Esophagus muscularis mucosa (tissue), 4 donors: ENCODE measurements around the gene SHE. TPM values are rescaled to one million over a fixed set of nuclear protein-coding genes. Genes with fewer than 3 reads are reported as not detected.
A peak's percentile ranks its signal among the peaks of the same experiment; 100 is the strongest.

Experiments
- DNase-seq: peaks from one replicate; pipeline ENCODE4 v3.0.0-alpha.2; 2017; ENCODE audit errors: extremely low spot score
- H3K27ac ChIP-seq, 4 donors: fragments of 200-600 bp; sonication (generic); replicated peaks in 1 of 4; 1 replicate in 3 of 4; 2 replicates in 1 of 4; pipeline ENCODE4 v1.5.1; 2016 to 2019; ENCODE audit warnings: mild to moderate bottlenecking in 1 of 4
- H3K27me3 ChIP-seq, 4 donors: fragments of 200-600 bp; sonication (generic); one replicate each; pipeline versions ENCODE4 v1.5.1 to v1.6.0; 2016 to 2019
- H3K36me3 ChIP-seq, 4 donors: fragments of 200-600 bp; sonication (generic); one replicate each; pipeline ENCODE4 v1.5.1; 2016 to 2019
- H3K4me1 ChIP-seq, 4 donors: fragments of 200-600 bp; sonication (generic); one replicate each; pipeline ENCODE4 v1.5.1; 2016 to 2019
- H3K4me3 ChIP-seq, 4 donors: fragments of 200-600 bp; sonication (generic); 1 replicate in 2 of 4; 2 replicates in 2 of 4; pipeline ENCODE4 v1.5.1; 2016 to 2019; ENCODE audit warnings: mild to moderate bottlenecking in 4 of 4, moderate library complexity in 1 of 4
- H3K9me3 ChIP-seq, 4 donors: fragments of 200-600 bp; sonication (generic); 1 replicate in 3 of 4; 2 replicates in 1 of 4; pipeline ENCODE4 v1.5.1; 2016 to 2019
- EP300 ChIP-seq: sonication (generic); formaldehyde crosslinking; IDR thresholded peaks from one replicate; pipeline ENCODE4 v1.6.1; 2017; ENCODE audit warnings: antibody characterized with exemption
- POLR2A ChIP-seq: fragments of 450-650 bp; IDR thresholded peaks from one replicate; pipeline ENCODE4 v1.6.1; 2017; ENCODE audit warnings: antibody characterized with exemption, moderate library complexity, mild to moderate bottlenecking, low read depth
- POLR2AphosphoS5 ChIP-seq, 2 donors: sonication (generic); formaldehyde crosslinking; IDR thresholded peaks; one replicate each; pipeline ENCODE4 v1.6.1; 2017; ENCODE audit warnings: antibody characterized with exemption in 2 of 2
- WGBS: methylation state at CpG from one replicate; pipeline ENCODE4 v1.1.5; 2018; 5-methylcytosine and 5-hydroxymethylcytosine counted together
- intact Hi-C: fragments of 100-400 bp; cut with DNase I; formaldehyde crosslinking; loops from one replicate; pipeline ENCODE4 v1.15.1; 2023
- total RNA-seq, 4 donors: library from RNA; depleted of rRNA; stranded (reverse); fragments of >200 nt; gene quantifications; one replicate each; pipeline versions ENCODE4 v1.1.0 to v1.2.1, GENCODE V29; 2016
- TF ChIP-seq, protein P1 (sequence below), 3 experiments: fragments of 200-600 bp in 2 of 3; fragments of 450-650 bp in 1 of 3; sonication (generic) in 2 of 3; IDR thresholded peaks; one replicate each; pipeline ENCODE4 v1.5.1; 2017 to 2019; ENCODE audit warnings: antibody characterized with exemption in 3 of 3, mild to moderate bottlenecking in 2 of 3, moderate library complexity in 1 of 3

Gene SHE
- total RNA-seq, 4 donors from 2014 or later, result 12.5 to 17.0 (median 12.6) TPM

DNA sequence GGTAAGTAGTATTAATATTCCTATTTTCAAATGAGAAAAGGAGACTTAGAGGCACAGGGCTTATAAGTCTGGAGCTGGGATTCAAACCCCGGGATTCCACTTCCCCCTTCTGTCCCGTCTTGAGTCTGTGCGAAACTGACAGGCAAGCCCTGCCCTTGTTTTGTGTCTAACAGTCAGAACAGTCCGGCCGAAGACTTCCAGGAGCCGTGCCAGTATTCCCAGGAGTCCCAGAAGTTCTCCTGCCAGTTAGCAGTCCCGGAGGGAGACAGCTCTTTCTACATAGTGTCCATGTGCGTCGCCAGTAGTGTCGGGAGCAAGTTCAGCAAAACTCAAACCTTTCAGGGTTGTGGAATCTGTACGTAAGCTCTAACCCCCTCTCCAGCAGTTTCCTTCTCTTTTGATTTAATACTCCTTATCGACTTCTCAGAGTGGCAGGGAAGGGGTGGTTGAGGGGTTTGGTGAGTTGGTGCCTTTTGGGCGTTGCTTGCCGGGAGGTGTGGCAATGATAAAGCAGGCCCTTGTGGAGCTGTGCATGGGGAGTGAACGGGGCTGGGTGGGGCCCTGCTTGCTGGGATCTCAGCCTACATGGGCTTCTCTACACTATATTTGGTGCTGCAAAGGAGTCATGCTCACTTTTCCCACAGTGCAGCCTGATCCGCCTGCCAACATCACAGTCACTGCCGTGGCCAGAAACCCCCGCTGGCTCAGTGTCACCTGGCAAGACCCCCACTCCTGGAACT is 67.7 kb downstream of the SHE start:
- Histone ChIP-seq H3K27me3 (no peaks in the 10 kb centered on the region), H3K36me3 (peaks cover 12 to 39% (median 19%) of the 10 kb centered on the region in 4 donors), H3K4me1 (peaks cover 58 to 100% (median 99%) of the 10 kb centered on the region in 4 donors), H3K27ac (peak overlapping the region; percentile 86 to 91 (median 88)), H3K9me3 (no peaks in the 10 kb centered on the region), H3K4me3 (peak overlapping the region; percentile 26 to 43 (median 34))
- TF ChIP-seq POLR2AphosphoS5 (IDR thresholded peaks at IDR 0.05) (peak; percentile 80 to 83), POLR2A (no peak), EP300 (peak; percentile 47)
- TF ChIP-seq, protein P1, sequence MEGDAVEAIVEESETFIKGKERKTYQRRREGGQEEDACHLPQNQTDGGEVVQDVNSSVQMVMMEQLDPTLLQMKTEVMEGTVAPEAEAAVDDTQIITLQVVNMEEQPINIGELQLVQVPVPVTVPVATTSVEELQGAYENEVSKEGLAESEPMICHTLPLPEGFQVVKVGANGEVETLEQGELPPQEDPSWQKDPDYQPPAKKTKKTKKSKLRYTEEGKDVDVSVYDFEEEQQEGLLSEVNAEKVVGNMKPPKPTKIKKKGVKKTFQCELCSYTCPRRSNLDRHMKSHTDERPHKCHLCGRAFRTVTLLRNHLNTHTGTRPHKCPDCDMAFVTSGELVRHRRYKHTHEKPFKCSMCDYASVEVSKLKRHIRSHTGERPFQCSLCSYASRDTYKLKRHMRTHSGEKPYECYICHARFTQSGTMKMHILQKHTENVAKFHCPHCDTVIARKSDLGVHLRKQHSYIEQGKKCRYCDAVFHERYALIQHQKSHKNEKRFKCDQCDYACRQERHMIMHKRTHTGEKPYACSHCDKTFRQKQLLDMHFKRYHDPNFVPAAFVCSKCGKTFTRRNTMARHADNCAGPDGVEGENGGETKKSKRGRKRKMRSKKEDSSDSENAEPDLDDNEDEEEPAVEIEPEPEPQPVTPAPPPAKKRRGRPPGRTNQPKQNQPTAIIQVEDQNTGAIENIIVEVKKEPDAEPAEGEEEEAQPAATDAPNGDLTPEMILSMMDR (IDR thresholded peaks at IDR 0.05), result peak in 1 of 3 experiments; percentile 14
- intact Hi-C loops, result loop anchor here (2.0 kb wide), 1 partner anchor 28 kb away; no protein-coding TSS in a partner anchor
- 19% methylated on average over 18 of the region's 18 CpGs for WGBS
- DNase-seq, result peak; percentile 95

DNA sequence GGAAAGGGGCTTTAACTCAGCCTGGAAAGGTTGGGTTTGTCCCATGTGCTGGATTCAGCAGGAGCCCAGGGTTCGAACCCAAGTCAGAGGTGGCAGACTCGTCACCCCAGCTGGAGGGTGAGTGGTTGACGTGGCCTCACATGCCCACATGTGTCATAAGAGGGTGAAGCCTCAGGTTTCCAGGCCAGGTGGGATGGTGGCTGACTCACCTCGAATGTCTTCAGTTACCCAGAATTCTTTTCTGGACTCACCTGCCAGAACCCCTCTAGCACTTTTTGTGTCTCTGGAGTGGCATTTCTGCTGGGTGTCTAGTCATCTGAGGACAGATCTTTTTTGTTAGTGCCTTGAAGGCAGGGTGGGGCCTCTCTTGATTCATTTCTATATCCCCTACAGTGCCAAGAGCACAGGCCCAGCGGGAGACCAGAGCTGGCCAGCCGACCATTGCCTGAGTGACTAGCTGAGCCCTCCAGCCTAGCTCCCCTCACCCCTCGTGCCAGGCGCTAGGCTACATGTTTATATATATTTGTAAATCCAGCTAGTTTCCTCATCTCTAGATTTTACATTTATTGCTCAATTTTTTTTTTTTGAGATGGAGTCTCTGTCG is 68.9 kb downstream of the SHE start:
- peaks cover 12 to 35% (median 19%) of the 10 kb centered on the region in 4 donors for H3K36me3 ChIP-seq
- peaks cover 70 to 100% (median 99%) of the 10 kb centered on the region in 4 donors for H3K4me1 ChIP-seq
- 60% methylated on average over 6 of the region's 9 CpGs for WGBS
- H3K27ac ChIP-seq, result peak overlapping the region; percentile 86 to 91 (median 88)
- no peak overlapping the region for H3K4me3 ChIP-seq
- no peak for DNase-seq
- intact Hi-C loops, result no loop called here
- TF ChIP-seq, protein P1 (IDR thresholded peaks at IDR 0.05), result no peak
- TF ChIP-seq EP300 (no peak), POLR2A (no peak), POLR2AphosphoS5 (IDR thresholded peaks at IDR 0.05) (no peak)
- no peaks in the 10 kb centered on the region for H3K9me3 ChIP-seq
- no peaks in the 10 kb centered on the region for H3K27me3 ChIP-seq

DNA sequence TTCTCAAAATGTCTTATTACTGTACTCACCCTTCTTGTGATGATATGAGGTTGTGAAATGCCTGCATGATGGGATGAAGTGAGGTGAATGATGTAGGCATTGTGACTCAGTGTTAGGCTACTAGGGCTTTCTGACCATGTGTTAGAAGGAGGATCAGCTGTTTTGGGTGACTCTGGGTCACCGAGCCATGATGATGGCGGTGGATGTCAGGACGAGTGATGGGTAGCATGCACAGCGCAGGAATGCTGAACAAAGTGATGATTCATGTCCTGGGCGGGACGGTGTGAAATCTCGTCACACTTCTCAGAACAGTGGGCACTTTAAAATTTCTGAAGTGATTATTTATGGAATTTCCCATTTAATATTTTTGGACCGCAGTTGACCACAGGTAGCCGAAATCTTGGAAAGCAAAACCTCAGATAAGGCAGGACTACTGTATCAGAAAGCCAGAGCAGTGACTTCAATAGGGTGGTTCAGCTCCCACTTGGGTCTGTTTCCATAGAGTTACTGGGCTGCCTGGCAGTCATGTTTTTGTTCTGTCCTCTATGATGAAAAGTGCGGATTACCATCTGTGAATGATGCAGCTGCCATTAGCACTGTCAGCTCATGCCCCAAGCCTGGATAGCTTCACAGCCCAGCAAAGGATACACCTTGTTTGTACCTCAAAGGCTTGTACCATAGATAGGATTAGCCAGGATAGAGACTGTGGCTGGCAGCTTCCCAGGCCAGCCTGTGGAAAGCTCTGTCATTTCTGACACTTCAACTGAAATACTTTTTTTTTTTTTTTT is 70.4 kb downstream of the SHE start:
- peaks cover 12 to 25% (median 19%) of the 10 kb centered on the region in 4 donors for H3K36me3 ChIP-seq
- H3K27ac ChIP-seq, result peak overlapping the region; percentile 86 to 91 (median 88)
- no peaks in the 10 kb centered on the region for H3K27me3 ChIP-seq
- TF ChIP-seq, protein P1 (IDR thresholded peaks at IDR 0.05), result no peak
- TF ChIP-seq EP300 (peak; percentile 82), POLR2AphosphoS5 (IDR thresholded peaks at IDR 0.05) (peak; percentile 81 to 89), POLR2A (no peak)
- 59% methylated on average over 10 of the region's 10 CpGs for WGBS
- H3K9me3 ChIP-seq, result no peaks in the 10 kb centered on the region
- no peak overlapping the region for H3K4me3 ChIP-seq
- peaks cover 85 to 100% (median 100%) of the 10 kb centered on the region in 4 donors for H3K4me1 ChIP-seq
- DNase-seq, result no peak
- intact Hi-C loops, result no loop called here

DNA sequence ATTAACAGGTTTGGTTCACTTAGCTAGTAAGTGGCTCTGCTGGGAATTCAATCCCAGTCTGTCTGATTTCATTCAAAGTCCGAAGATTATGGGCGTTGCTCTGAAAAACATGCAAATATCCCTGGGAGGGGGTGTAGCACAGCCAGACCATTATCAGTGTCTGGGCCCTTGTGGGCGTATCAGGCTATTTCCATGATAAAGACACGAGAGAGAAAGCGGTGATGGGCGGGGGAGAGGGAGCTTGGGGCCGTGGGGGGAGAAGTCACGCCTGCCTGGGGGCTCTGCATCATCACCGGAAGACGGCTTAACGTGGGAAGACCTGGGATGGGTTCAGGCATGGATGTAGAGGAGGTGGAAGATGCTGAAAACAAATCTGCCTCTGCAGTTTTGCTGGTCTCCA is 71.3 kb downstream of the SHE start:
- Histone ChIP-seq H3K9me3 (no peaks in the 10 kb centered on the region), H3K27me3 (no peaks in the 10 kb centered on the region), H3K36me3 (peaks cover 9 to 17% (median 13%) of the 10 kb centered on the region in 4 donors), H3K27ac (peak overlapping the region; percentile 86 to 91 (median 88)), H3K4me1 (peaks cover 85 to 100% (median 100%) of the 10 kb centered on the region in 4 donors), H3K4me3 (no peak overlapping the region)
- DNase-seq, result no peak
- intact Hi-C loops, result no loop called here
- TF ChIP-seq, protein P1 (IDR thresholded peaks at IDR 0.05), result no peak
- no peak for TF ChIP-seq POLR2AphosphoS5 (IDR thresholded peaks at IDR 0.05)
- no peak for TF ChIP-seq POLR2A
- TF ChIP-seq EP300, result no peak
- WGBS, result 78% methylated on average over 11 of the region's 11 CpGs
